Kidney (tissue), 14 donors: ENCODE data around the gene ANO6. TPM values are rescaled to one million over a fixed set of nuclear protein-coding genes. Genes with fewer than 3 reads are reported as not detected.
A peak's percentile ranks its signal among the peaks of the same experiment; 100 is the strongest.

Source experiments
- DNase-seq, 5 donors: peaks; one replicate each; pipeline ENCODE4 v3.0.0-alpha.2; 2013 to 2020
- FAIRE-seq: peaks from 2 replicates; lab custom pipeline; 2012; peaks lifted over from hg19 to GRCh38; lab: Jason Lieb, UNC
- H3K27ac ChIP-seq, 2 donors: one replicate each; pipeline ENCODE4 v1.7.0; 2013; ENCODE audit warnings: low read depth in 2 of 2, low read length in 2 of 2, inconsistent platforms in 1 of 2
- H3K27me3 ChIP-seq: one replicate; pipeline ENCODE4 v1.7.1; 2013; ENCODE audit warnings: low read length, inconsistent platforms; ENCODE audit not compliant: control insufficient read depth, insufficient read depth
- H3K36me3 ChIP-seq, 3 donors: one replicate each; pipeline versions ENCODE4 v1.7.0 to v1.7.1; 2013; ENCODE audit warnings: low read length in 3 of 3, control low read depth in 1 of 3, inconsistent platforms in 1 of 3; ENCODE audit not compliant: insufficient read depth in 3 of 3, control insufficient read depth in 2 of 3
- H3K4me1 ChIP-seq, 3 donors: one replicate each; pipeline versions ENCODE4 v1.7.0 to v1.7.1; 2013; ENCODE audit warnings: low read length in 3 of 3, inconsistent platforms in 1 of 3, low read depth in 1 of 3; ENCODE audit not compliant: control insufficient read depth in 2 of 3, insufficient read depth in 2 of 3
- H3K4me3 ChIP-seq, 3 donors: one replicate each; pipeline versions ENCODE4 v1.7.0 to v1.8.1; 2013; ENCODE audit warnings: low read length in 3 of 3, control low read depth in 1 of 3, inconsistent platforms in 1 of 3
- H3K9ac ChIP-seq, 3 donors: one replicate each; pipeline versions ENCODE4 v1.7.0 to v1.7.1; 2013; ENCODE audit warnings: low read length in 3 of 3, control low read depth in 1 of 3, inconsistent platforms in 1 of 3
- H3K9me3 ChIP-seq, 3 donors: one replicate each; pipeline versions ENCODE4 v1.7.0 to v1.7.1; 2013; ENCODE audit warnings: low read length in 3 of 3, control low read depth in 1 of 3, inconsistent platforms in 1 of 3; ENCODE audit not compliant: control insufficient read depth in 2 of 3, insufficient read depth in 1 of 3
- intact Hi-C: fragments of 100-400 bp; cut with DNase I; formaldehyde crosslinking; loops from one replicate; pipeline ENCODE4 v1.11.1; 2022
- polyA plus RNA-seq: library from polyadenylated mRNA; stranded (reverse); fragments of 350-450 nt; fragmentation: Illumina TruSeq; extraction: RNeasy Lipid Tissue Mini Kit (QIAGEN cat#74804); gene quantifications from one replicate; pipeline ENCODE4 v1.2.3, GENCODE V29; 2014; ENCODE audit warnings: low read depth, low replicate concordance; ENCODE audit not compliant: insufficient read depth
- total RNA-seq: library from RNA; stranded (reverse); fragmentation: NEBNext Ultra II Directional; extraction: Animal tissue kit (Norgen Biotek cat#: 25700); gene quantifications from one replicate; pipeline ENCODE4 v1.2.1, GENCODE V29; 2021
- TF ChIP-seq, protein P1 (sequence below): IDR thresholded peaks from 3 replicates; pipeline ENCODE4 v1.5.1; 2012; ENCODE audit warnings: mild to moderate bottlenecking, moderate library complexity, borderline replicate concordance; ENCODE audit not compliant: insufficient read depth; ENCODE audit errors: extremely low read depth
- donor health status: control.
- donor health status: control.
- donor health status: control.
- donor health status: control.
- donor health status: control.
- donor health status: DM: yes; HTN: yes; CAD: no.
- donor health status: Normal renal cell carcinoma (clear cell type).

The ANO6 gene
- total and polyA plus RNA-seq, 2 donors from 2014 or later = 17.2 to 46.3 TPM

DNA sequence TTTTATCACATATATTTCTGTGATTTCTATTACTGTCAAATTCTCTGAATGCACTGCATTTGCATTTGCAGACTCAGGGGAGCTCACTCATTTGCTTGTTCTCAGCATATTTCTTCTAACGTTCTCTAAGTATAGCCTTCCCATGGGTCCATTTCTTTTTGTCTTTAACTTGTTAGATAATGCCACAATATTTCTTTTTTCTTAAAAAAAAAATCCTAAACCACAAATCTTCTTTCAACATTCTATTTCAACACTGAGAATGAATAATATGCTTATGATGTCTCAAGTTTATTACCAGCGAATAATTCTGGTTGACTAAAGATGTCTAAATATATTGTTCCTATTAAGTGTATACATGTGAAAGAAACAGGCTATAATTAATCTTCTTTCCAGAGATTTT lies 200.2 kb downstream of the ANO6 start:
- H3K9ac ChIP-seq = no peak overlapping the region
- H3K27me3 ChIP-seq = no peaks in the 10 kb centered on the region
- H3K9me3 ChIP-seq = no peaks in the 10 kb centered on the region
- no peak overlapping the region for H3K27ac ChIP-seq
- peak in 2 of 5 donors; percentile 29 to 69 for DNase-seq
- H3K36me3 ChIP-seq = peaks cover 0 to 40% (median 16%) of the 10 kb centered on the region in 3 donors
- no peak overlapping the region for H3K4me3 ChIP-seq
- TF ChIP-seq, protein P1, sequence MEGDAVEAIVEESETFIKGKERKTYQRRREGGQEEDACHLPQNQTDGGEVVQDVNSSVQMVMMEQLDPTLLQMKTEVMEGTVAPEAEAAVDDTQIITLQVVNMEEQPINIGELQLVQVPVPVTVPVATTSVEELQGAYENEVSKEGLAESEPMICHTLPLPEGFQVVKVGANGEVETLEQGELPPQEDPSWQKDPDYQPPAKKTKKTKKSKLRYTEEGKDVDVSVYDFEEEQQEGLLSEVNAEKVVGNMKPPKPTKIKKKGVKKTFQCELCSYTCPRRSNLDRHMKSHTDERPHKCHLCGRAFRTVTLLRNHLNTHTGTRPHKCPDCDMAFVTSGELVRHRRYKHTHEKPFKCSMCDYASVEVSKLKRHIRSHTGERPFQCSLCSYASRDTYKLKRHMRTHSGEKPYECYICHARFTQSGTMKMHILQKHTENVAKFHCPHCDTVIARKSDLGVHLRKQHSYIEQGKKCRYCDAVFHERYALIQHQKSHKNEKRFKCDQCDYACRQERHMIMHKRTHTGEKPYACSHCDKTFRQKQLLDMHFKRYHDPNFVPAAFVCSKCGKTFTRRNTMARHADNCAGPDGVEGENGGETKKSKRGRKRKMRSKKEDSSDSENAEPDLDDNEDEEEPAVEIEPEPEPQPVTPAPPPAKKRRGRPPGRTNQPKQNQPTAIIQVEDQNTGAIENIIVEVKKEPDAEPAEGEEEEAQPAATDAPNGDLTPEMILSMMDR = no peak
- peaks cover 0 to 4% (median 0%) of the 10 kb centered on the region in 3 donors for H3K4me1 ChIP-seq
- no peak for FAIRE-seq
- intact Hi-C loops = no loop called here

GRCh38 chr12:45418520-45418919 lies 202.6 kb downstream of the ANO6 start:
- Histone ChIP-seq H3K27ac (no peak overlapping the region), H3K4me1 (peaks cover 0 to 4% (median 0%) of the 10 kb centered on the region in 3 donors), H3K27me3 (no peaks in the 10 kb centered on the region), H3K4me3 (no peak overlapping the region), H3K9ac (no peak overlapping the region), H3K9me3 (no peaks in the 10 kb centered on the region), H3K36me3 (peaks cover 0 to 29% (median 9%) of the 10 kb centered on the region in 3 donors)
- no peak for FAIRE-seq
- TF ChIP-seq, protein P1 = no peak
- no peak for DNase-seq
- intact Hi-C loops = no loop called here

DNA sequence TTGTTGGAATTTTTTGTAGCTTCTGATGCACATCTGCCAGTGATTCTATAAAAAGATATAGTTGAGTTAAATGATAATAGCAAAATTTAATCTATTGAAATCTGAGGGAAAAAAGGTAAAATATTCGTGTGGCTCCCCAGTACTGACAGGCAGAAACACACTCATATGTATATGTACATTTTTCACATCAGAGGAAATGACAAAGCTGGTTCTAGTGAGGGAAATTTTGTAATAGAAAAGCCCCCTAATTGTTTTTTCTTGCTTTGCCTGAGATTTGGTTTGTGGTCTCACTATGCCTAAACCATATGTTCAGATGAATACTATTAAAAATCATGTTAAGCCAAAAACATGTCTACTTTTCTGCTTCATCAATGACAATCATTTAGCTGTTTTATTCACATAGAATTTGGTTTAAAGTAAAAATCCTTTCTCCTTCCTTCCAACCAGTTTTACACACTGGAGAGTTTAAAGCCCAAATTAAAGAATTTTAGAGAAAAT lies 203.5 kb downstream of the ANO6 start:
- intact Hi-C loops = no loop called here
- TF ChIP-seq, protein P1 = no peak
- FAIRE-seq = no peak
- H3K27me3 ChIP-seq = no peaks in the 10 kb centered on the region
- no peak overlapping the region for H3K9ac ChIP-seq
- no peak overlapping the region for H3K4me3 ChIP-seq
- DNase-seq = no peak
- peaks cover 0 to 35% (median 12%) of the 10 kb centered on the region in 3 donors for H3K36me3 ChIP-seq
- H3K4me1 ChIP-seq = peaks cover 0 to 4% (median 0%) of the 10 kb centered on the region in 3 donors
- no peak overlapping the region for H3K27ac ChIP-seq
- no peaks in the 10 kb centered on the region for H3K9me3 ChIP-seq

- no peak overlapping the region for H3K27ac ChIP-seq
- no peaks in the 10 kb centered on the region for H3K27me3 ChIP-seq
- no peak for DNase-seq
- TF ChIP-seq, protein P1 = no peak
- H3K4me1 ChIP-seq = no peaks in the 10 kb centered on the region
- no peak overlapping the region for H3K4me3 ChIP-seq
- no peaks in the 10 kb centered on the region for H3K9me3 ChIP-seq
- H3K36me3 ChIP-seq = peaks cover 0 to 33% (median 8%) of the 10 kb centered on the region in 3 donors
- intact Hi-C loops = no loop called here
- no peak for FAIRE-seq
- H3K9ac ChIP-seq = no peak overlapping the region
These were observed 205.8 kb downstream of the ANO6 start for GRCh38 chr12:45421736-45422135.
